HG03066 (cell line): ENCODE measurements around the gene CD300LF.

Experiments used
- ATAC-seq: cut with Tn5 transposase; IDR thresholded peaks from one replicate; pipeline ENCODE4 v1.9.1; 2021; ENCODE audit warnings: low read depth; ENCODE audit not compliant: unreplicated experiment

Gene CD300LF

GRCh38 chr17:74730491-74731346 lies 18.0 kb upstream of the CD300LF start:
- no peak for ATAC-seq

- no peak for ATAC-seq
These were observed 17.1 kb upstream of the CD300LF start for GRCh38 chr17:74729866-74730265.

- no peak for ATAC-seq
These were observed 16.6 kb upstream of the CD300LF start for GRCh38 chr17:74729368-74729767.

- ATAC-seq = no peak
These were observed 16.0 kb upstream of the CD300LF start for GRCh38 chr17:74728702-74729075.

GRCh38 chr17:74728033-74728701 lies 15.4 kb upstream of the CD300LF start:
- ATAC-seq = no peak

GRCh38 chr17:74725111-74725510 lies 12.4 kb upstream of the CD300LF start:
- ATAC-seq = no peak

- no peak for ATAC-seq
These were observed 11.2 kb upstream of the CD300LF start for GRCh38 chr17:74723891-74724290.

GRCh38 chr17:74722782-74723181 lies 10.1 kb upstream of the CD300LF start:
- ATAC-seq = no peak

GRCh38 chr17:74720506-74720905 lies 7.8 kb upstream of the CD300LF start:
- no peak for ATAC-seq

GRCh38 chr17:74715144-74715543 lies 2.4 kb upstream of the CD300LF start:
- no peak for ATAC-seq

GRCh38 chr17:74713171-74713755 lies 540 bp upstream of the CD300LF start:
- ATAC-seq = no peak

- ATAC-seq = no peak
These were observed 422 bp downstream of the CD300LF start for GRCh38 chr17:74712301-74712700.

- no peak for ATAC-seq
These were observed 1.5 kb downstream of the CD300LF start for GRCh38 chr17:74711058-74711824.

GRCh38 chr17:74704544-74704943 lies 8.2 kb downstream of the CD300LF start:
- ATAC-seq = no peak

GRCh38 chr17:74703311-74703710 lies 9.4 kb downstream of the CD300LF start:
- no peak for ATAC-seq

- no peak for ATAC-seq
These were observed 10.4 kb downstream of the CD300LF start for GRCh38 chr17:74702116-74702871.

GRCh38 chr17:74699236-74699635 lies 13.5 kb downstream of the CD300LF start:
- ATAC-seq = no peak

GRCh38 chr17:74698069-74698468 lies 14.7 kb downstream of the CD300LF start:
- no peak for ATAC-seq

- ATAC-seq = no peak
These were observed 15.2 kb downstream of the CD300LF start for GRCh38 chr17:74697515-74697914.

GRCh38 chr17:74695629-74696028 lies 17.1 kb downstream of the CD300LF start:
- no peak for ATAC-seq
